Loucy (cell line): ENCODE results near the gene TTBK2.

Experiments used
- EZH2phosphoT487 ChIP-seq: fragments of 200-600 bp; IDR thresholded peaks from 2 replicates; pipeline ENCODE4 v1.6.1; 2018; ENCODE audit warnings: antibody characterized with exemption, mild to moderate bottlenecking, moderate library complexity, borderline replicate concordance
- TF ChIP-seq, protein P1 (sequence below): fragments of 200-600 bp; sonication (generic); conservative IDR thresholded peaks from 2 replicates; pipeline ENCODE4 v1.5.1; 2014; ENCODE audit warnings: mild to moderate bottlenecking, antibody characterized with exemption, low read length

DNA sequence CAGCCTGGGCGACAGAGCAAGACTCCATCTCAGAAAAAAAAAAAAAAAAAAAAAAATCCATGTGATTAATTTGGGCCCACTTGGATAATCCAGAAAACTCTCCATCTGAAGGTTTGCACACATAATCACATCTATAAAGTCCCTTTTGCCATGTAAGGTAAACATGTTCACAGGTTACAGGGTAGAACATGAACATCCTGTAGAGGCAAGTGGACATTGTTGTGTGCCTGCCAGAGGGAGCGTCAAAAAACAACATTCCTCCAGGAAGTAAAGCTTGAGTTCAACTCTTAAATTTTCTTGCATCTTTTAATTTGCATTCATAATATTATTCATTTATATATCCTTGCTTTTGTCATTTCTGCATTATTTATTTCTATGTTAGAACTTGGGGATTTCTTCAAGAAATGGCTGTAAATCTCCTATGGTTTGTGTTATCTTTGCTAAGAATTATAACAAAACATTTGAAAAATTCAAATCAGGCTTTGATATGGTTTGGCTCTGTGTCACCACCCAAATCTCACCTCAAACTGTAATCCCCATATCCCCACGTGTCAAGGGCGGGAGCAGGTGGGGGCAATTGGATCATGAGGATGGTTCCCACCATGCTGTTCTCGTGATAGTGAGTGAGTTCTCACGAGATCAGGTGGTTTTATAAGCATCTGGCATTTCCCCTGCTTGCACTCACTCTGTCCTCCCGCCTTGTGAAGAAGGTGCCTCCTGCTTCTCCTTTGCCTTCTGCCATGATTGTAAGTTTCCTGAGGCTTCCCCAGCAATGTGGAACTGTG, 11.3 kb upstream of the TTBK2 start:
- TF ChIP-seq, protein P1, sequence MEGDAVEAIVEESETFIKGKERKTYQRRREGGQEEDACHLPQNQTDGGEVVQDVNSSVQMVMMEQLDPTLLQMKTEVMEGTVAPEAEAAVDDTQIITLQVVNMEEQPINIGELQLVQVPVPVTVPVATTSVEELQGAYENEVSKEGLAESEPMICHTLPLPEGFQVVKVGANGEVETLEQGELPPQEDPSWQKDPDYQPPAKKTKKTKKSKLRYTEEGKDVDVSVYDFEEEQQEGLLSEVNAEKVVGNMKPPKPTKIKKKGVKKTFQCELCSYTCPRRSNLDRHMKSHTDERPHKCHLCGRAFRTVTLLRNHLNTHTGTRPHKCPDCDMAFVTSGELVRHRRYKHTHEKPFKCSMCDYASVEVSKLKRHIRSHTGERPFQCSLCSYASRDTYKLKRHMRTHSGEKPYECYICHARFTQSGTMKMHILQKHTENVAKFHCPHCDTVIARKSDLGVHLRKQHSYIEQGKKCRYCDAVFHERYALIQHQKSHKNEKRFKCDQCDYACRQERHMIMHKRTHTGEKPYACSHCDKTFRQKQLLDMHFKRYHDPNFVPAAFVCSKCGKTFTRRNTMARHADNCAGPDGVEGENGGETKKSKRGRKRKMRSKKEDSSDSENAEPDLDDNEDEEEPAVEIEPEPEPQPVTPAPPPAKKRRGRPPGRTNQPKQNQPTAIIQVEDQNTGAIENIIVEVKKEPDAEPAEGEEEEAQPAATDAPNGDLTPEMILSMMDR, result no peak
- TF ChIP-seq EZH2phosphoT487, result no peak
